Transverse colon (tissue), 3 donors: ENCODE results near the gene SOX11.

Source experiments
- POLR2A ChIP-seq: fragments of 450-650 bp; IDR thresholded peaks from one replicate; pipeline ENCODE4 v1.6.1; 2016; ENCODE audit warnings: antibody characterized with exemption, mild to moderate bottlenecking, moderate library complexity
- TF ChIP-seq, protein P1 (sequence below), 5 experiments: fragments of 200-600 bp in 3 of 5; fragments of 450-650 bp in 2 of 5; sonication (generic) in 3 of 5; IDR thresholded peaks; 1 replicate in 2 of 5; 2 replicates in 3 of 5; pipeline ENCODE4 v1.5.1; 2016 to 2017; ENCODE audit warnings: antibody characterized with exemption in 5 of 5, inconsistent platforms in 3 of 5, mild to moderate bottlenecking in 2 of 5, moderate library complexity in 1 of 5

- no peak for TF ChIP-seq POLR2A
- TF ChIP-seq, protein P1, sequence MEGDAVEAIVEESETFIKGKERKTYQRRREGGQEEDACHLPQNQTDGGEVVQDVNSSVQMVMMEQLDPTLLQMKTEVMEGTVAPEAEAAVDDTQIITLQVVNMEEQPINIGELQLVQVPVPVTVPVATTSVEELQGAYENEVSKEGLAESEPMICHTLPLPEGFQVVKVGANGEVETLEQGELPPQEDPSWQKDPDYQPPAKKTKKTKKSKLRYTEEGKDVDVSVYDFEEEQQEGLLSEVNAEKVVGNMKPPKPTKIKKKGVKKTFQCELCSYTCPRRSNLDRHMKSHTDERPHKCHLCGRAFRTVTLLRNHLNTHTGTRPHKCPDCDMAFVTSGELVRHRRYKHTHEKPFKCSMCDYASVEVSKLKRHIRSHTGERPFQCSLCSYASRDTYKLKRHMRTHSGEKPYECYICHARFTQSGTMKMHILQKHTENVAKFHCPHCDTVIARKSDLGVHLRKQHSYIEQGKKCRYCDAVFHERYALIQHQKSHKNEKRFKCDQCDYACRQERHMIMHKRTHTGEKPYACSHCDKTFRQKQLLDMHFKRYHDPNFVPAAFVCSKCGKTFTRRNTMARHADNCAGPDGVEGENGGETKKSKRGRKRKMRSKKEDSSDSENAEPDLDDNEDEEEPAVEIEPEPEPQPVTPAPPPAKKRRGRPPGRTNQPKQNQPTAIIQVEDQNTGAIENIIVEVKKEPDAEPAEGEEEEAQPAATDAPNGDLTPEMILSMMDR (IDR thresholded peaks at IDR 0.05), result no peak
Measured at GRCh38 chr2:5720426-5720825, 28.2 kb downstream of the SOX11 start.
